ENCODE data around the gene CLDN22.
"Not testable (repeated sequence)": the region's sequence is repeated elsewhere in the genome, so short reads cannot be mapped to it uniquely, and the experiment has no call there.

The CLDN22 gene

DNA sequence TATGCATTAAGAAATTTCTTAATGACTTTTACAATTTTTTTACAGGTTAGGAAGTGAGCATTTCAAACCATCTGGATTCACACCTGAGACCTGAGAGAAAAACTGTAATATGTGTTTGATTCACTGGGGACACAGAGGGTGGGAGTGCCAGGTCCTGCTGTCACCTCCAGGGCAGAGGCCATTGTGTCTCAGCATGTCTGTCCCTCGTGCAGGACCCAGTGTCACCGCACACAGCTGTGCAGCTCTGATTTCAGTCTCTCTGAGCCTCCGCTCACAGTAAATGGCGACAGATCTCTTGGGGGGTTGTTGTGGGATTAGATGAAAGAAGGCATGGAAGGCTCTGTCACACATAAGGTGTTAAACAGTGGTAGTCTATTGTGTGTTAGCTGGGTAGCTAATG, 25.2 kb upstream of the CLDN22 start:
- no peak for DNase-seq

DNA sequence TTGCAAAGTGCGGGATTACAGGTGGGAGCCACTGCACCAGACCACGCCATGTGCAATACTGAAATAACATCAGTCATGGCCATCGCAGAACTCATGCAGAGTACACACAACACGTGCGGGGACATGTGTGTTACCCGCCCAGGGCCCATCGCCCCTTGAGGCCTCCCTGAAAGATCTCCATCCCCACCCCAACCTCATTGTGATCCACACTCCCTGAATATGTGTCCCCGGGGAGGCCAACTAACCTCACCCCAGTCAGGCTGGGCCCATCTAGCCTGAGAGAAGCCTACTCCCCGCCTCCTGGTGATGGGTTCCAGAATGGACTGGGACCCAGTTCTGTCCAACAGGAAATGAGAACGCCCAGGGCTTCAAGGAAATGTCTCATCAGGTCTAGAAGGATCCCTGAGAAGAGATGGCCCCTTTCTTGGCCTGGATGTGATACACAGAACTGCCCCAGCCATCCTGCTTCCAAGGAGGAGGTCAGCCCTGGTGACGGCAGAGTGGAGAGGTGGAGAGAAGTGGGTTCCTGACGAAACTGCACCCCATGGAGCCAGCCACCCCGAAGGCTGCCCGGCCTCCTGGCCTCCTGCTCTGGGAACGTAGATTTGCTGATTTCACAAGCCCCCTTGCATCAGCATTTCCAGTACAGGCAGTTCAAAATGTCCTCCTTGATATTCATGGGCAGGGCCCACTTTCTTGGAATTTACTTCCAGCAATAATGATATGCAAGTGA, 24.6 kb upstream of the CLDN22 start:
- DNase-seq = no peak

DNA sequence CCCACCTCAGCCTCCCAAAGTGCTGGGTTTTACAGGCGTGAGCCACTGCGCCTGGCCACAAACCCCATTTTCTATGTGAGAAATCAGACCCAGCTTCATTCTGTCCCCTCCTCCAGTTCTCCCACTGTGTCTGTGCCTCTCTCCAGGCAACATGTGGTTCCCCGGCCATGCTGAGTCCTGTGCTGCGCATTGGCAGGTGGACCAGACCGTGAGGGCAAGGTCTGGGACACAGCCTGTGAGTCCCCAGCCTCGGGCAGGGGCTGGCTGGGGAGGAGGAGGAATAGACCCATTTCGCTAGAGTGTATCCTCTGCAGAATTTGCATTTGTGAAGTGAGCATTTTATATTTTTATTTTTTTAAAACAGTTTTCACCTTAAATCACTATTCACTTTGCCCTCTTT, 23.7 kb upstream of the CLDN22 start:
- DNase-seq = no peak

DNA sequence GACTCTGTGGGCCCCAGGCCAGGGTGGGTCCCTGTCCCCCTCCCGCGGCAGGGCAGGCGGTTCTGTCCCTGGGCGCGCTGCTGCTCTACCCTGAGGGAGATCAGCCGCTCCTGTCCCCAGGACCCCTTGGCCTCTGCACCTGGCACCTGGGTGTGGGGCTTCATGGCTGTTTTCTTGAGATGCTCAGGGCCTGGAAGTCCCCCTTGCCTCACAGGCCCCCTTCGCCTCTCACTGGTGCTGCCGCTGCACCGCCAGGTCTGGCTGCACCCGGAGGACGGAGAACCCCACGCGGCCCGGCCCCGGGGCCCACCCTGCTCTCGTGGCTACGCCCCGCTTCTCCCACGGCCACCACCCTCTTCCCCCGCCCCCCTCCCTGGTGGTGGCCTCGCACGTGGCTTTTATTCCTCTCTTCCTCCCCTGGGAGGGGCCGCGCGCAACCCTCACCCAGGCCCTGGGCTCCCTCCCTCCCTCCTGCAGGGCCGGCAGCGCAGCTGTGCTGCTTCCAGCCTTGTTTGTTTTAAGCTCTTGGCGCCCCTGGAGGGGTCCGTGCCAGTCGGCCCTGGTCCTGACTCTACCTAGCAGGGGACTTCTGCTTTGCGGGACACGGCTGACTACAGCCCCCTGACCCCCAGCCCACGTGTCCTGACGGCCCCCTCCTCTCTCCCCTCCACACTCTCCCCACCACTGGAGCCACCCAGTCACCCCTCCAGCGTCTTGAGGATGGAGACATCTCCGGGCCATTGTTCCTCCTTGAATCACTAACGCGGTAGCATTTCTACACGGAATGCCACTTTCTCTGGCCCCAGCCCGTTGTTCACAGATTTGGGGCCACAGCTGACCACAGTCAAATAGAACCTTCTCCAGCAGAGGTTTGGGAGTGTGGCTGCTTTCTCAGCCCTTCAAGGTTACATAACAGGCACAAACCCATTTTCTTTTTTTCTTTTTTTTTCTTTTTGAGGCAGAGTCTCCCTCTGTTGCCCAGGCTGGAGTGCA, 22.8 kb upstream of the CLDN22 start:
- no peak for DNase-seq

DNA sequence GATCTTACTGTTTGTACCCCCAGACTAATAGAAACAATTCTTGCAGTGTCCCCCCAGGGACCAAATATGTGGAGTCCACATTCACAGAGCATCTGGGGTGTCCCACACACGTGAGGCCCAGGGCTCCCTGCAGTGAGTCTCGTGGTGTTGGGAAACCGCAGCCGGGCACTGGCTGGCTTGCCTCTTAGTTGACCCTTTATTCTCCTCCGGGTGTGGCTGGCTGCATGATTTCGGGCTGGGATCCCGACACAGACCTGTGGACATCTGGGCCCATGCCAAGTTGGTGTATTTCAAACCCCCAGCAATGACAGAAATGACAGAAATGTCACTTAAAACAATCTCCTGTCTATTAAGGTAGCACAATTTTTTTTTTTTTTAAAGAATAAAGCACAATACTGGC, 17.8 kb upstream of the CLDN22 start:
- DNase-seq = no peak

DNA sequence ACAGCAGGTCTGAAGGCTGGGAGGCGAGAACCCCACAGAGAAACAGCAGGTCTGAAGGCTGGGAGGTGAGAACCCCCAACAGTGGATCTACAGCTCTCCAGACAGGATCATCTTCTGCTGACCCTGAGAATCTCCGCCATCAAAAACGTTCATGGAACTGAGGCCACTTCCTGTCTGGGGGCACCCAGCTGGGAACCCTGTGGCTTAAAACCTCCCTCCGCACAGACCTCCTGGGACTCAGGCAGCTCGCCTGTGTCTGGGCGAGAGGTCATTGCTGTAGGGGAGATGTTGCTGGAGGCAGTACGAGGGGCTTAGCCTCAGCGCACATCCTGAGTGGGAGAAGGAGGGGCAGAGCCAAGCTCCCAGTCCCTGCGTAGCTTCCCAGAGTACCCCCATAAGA, 17.3 kb upstream of the CLDN22 start:
- no peak for DNase-seq

DNA sequence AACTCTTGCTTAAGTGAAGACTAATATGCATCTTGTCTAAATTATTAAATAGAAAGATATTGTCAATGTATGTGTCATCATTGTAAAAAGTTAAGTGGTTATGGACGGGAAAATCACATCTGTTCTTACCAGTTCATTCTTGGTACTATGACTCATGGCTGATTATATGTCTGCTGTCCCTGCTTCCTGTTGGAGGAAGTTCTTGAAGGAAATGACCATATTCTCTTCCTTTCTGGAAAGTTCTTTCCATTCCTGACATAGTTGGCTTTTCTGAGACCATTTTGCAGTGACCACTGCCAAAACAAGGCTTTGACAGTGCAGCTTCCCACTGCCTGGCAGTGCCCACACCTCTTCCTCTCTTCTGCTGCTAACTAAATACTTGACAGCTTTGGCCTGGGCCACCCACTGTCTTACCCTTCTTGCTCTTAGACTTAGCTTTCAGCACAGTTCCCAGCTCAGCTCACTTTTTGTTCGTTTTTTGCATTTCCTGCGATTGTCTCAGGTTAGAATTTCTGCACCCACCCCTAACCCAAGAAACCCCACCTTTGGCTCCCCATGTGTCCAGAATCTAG, 15.4 kb upstream of the CLDN22 start:
- no peak for DNase-seq

DNA sequence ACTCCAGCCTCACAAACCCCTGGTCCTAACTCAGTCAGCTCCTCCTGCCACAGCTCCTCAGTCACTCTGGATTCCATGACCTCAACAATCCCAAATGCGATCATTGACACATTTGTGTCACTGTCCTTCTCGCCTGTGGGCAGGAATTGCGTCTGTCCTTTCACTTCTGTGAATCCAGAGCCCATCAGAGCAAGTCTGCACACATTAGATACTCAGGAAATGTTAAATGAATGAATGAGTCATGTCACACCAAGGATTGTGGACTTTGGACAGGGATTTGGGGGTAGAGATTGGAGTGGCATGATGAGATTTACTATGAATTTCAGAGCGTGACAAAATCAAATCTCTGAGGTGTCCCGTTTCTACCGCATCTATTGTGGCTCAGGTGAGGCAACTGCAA, 13.9 kb upstream of the CLDN22 start:
- no peak for DNase-seq

DNA sequence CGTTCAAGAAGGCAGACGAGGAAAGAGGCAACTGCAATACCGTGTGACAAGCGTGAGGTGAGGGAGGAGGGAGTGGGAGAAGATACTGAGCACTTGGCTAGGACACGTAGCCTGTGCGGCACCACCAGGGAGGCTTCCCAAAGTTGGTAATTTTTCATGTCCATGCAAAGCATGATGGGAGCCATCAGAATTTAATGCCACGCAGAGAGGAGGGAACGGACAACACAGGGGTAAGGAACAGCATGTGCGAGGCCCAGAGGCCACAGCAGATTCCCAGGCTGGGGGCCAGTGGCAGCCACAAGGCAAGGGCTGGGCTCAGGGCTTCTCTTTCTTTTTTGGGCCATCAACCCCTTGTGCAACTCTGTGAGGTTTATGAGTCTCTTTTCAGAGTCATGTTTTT, 13.1 kb upstream of the CLDN22 start:
- no peak for DNase-seq

DNA sequence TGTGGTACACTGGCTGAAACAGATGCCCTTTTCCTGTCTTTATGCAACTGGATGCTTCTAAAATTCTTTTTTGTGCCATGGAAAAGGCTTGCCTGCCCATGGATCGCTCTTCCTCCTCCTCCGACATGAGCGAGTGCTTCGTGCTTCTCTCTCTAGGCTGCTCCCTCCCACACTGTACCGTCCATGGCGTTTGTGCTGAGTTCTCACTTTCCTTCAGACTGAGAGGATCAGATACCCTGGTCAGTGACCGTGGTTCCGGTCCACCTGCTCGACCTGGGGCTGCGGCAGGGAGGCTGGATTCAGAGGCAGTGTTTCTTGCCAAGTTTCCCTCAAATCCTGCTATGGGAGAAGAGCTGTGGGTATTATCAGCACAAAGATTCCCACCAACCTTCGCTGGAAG, 12.4 kb upstream of the CLDN22 start:
- no peak for DNase-seq

DNA sequence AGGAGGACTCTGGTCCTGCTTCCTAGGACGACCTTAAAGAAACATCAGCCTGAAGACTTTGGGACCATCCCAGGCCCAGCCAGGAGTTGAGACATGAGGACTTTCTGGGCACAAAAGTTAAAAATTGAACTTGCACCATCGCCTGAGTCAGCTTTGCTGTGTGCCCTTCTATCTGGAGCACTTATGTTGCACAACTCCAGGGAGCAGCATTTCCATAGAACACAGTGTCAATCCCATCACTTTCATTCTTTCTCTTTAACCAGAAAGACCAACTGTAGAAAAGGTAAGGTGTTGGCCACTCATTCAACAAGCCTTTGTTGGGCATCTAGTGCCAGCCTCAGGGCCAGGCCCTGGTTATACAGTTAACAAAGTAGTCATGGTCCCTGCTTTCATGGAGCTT, 10.8 kb upstream of the CLDN22 start:
- no peak for DNase-seq

DNA sequence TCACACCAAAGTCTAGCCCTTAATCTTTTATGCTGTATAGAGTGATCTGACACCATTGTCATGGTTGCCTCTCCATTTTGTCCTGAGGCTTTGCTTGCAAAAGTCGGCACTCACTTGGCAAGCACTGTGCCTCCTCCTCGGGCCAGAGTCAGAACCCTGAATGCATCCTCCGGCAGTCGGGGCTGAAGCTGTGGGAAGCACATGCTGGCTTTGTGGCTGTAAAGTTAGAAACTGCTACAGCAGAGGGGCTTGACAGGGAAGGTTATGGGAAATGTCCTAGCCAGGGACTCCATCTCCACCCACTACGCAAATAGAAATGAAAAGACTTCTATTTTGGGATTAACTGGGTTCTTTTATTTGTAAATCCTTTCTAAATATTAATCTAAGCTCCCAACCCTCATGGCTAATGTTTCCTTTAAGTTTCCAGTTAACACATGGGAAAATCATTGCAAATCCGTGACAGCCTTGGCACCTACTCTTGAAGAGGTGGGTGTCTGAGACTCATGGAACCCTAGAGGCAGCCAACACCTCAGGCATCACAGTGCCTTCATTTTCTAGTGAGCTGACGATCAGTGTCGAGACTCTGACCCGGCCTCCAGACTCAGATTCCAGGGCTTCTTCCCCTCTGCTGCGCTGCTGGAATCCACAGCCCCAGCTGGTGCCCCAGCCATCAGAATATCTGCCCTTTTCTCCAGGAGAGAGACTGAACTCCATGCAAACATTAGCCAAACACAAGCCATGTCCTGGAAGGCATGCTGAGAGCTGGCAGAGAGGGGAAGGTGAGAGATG, 10.1 kb upstream of the CLDN22 start:
- DNase-seq = no peak

DNA sequence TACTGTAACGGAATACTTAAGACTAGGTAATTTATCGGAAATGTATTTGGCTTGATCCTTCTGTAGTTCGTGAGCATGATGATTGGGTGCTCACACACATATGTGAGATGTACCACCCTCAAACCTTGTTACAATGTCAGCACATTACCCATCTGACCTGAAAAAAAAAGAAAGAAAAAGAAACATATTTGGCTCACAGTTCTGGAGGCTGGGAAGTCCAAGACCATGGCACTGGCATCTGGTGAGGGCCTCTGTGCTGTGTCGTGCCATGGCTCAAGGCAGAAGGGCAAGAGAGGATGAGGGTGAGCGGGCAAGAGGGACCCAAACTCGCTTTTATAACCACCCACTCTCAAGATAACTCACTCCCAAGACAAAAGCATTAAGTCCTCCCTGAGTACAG, 9.2 kb upstream of the CLDN22 start:
- DNase-seq = no peak

DNA sequence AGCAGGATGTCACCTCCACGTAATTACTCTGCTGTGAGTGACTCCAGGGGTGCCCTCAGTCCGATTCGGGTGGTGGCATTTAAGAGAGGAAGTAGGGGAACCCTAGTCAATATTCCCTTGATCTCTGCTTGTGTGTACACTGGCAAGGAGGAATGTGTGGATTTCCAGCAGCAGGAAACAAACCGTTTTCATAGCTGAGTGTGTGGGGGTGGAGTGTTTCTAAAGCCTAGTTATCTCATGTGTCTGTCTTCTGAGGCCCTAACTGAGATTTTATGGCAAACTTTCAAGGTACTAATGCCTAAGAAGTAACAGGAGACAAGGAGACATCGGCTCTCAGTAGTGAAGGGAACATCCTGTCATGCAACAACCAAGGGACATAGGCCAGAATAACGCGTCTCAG, 8.8 kb upstream of the CLDN22 start:
- no peak for DNase-seq

DNA sequence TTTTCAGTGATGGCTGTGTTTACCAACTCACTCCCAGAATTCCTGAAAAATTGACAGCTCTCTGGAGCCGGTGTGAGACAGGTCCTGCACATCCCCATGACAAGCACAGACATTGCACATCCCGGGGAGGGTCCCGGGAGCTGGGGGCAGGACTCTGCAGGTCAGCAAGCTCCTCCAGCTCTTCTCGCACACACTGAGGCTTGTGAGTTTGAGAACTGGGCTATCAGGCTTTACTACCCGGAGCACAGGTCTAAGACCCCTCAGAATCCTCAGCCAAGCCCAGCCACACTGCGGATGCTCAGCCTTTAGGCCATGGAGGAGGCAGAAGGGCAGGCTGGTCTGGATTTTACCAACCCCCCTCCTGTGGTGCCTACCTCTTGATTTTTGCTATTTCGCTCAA, 7.8 kb upstream of the CLDN22 start:
- no peak for DNase-seq

DNA sequence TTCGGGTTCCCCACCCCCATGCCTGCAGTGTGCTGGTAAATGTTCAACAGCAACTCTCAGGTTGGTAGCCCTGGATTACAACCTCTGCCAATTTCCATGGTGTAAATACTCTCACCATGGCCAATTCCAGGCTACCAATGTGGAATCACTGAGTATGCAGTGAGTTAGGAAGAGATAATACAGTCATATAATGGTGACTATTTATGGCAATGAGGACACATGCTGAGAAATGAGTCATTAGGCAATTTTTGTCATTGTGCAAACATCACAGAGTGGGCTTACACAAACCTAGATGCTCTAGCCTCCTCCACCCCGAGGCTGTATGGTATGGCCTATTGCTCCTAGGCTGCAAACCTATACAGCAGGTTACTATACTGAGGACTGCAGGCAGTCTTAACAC, 6.8 kb upstream of the CLDN22 start:
- no peak for DNase-seq

DNA sequence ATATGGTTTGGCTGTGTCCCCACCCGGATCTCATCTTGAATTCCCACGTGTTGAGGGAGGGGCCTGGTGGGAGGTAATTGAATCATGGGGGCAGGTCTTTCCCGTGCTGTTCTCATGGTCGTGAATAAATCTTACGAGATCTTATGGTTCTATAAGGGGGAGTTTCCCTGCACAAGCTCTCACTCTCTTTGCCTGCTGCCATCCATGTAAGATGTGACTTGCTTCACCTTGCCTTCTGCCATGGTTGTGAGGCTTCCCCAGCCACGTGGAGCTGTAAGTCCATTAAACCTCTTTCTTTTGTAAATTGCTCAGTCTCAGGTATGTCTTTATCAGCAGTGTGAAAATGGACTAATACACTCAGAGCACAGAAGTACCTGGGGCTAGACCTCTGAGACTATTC, 6.3 kb upstream of the CLDN22 start:
- DNase-seq = not testable (repeated sequence)

DNA sequence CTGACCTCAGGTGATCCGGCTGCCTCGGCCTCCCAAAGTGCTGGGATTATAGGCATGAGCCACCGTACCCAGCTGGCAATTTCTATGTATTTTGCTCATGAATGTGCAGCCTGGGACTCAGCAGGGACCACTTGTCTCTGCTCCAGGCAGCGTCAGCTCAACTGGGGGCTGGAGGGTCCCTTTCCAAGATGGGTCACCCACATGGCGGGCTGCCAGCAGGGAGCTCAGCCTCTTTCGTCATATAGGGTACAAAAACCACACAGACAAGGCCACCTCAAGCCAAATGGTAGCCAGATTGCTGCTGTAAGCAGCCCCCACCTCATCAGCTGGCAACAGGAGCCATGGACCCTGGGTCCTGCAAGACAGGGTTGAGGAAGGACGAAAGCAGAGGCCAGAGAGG, 4.5 kb upstream of the CLDN22 start:
- no peak for DNase-seq

DNA sequence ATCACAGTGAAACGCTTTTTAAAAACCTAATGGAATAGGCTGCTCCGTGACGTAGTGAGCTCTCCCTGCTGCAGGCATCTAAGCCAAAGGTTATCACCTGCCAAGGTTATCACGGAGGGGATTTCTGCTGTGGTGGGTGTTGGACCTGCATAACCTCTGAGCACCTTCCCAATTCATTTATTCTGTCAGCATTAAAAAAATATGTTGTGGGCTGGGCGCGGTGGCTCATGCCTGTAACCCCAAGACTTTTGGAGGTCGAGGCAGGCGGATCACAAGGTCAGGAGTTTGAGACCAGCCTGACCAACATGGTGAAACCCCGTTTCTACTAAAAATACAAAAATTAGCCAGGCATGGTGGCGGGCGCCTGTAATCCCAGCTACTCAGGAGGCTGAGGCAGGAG, 4.0 kb upstream of the CLDN22 start:
- not testable (repeated sequence) for DNase-seq

DNA sequence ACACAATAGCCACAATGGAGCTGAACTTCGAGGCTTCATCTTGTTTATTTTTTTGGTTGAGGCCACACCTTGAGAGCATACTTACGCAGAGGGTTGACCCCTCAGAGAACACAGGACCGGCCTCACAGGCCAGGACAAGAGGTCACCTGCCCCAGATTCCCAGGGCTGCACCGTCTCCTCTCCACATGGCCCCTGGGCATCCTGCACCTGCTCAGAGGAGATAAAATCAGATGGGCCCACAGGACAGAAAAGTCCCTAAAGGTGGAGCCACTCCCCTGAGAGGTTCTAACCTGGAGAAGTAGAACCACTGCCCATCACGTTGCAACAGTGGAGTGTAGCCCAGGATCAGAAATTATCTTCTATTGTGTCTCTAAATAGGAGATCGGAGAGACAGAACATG, 3.2 kb upstream of the CLDN22 start:
- no peak for DNase-seq

DNA sequence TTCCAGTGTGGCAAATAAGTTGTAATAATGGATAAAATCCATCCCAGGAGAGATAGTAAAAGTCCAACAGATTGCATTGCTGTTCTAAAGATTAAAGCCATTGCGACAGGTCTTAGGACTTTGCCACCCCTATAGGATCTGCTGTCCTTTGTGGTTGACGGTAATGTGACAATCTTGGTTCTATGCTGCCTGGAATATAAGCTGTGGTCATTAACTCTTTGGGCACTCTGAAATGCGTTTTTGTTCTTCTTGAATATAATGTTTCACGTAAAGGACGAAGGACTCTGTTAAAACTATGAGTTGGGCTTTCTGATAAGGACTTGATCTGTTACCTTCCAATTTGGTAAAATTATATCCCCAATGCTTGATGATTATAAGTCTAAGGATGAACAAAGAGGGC, 2.2 kb upstream of the CLDN22 start, which contains the start of gene CLDN24:
TSS of gene CLDN24 (minus strand) at position 101 of the 400 bp plus-strand sequence. CDS start at position 101, 0 bp downstream.
- no peak for DNase-seq

DNA sequence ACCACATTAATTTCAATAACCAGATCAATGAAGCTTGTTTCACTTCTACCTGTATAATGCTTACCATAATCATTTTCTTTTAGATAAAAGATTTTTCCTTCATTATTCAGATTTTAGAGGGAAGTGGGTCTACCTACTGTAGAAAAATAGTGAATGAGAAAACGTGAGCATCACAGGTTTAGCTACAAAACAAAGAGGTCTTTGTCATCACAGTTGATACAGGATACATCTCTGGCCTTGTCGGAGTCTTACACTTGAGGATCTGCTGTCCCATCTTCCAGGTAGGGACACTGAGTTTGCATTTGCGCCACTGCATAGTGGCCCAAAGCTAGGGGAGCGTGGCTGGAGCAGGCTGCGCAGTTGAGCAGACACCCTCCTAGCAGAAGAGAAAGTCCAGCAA, 1.4 kb upstream of the CLDN22 start:
- no peak for DNase-seq

DNA sequence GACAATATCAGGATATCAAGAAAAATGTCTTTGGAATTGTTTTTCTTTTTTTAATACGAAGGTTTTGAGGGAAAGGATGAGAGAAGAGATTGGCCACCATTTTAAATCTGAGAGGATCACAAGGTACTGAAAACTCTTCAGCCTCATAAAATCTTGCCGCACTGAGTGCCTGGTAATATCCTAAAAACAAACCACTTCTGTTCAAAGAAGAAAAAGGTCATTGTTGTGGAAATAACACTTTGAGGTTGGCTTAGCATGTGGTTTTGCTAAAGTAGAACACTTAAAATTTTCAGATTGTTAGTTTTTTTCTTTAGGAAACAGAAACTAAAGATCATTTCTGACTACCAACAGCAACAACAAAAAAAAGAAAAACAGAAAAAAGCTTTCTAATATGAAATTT, 1.0 kb upstream of the CLDN22 start:
- no peak for DNase-seq
